Measurements from ENCODE around the gene AGPAT2. TPM values are rescaled to one million over a fixed set of nuclear protein-coding genes. Genes with fewer than 3 reads are reported as not detected.

The AGPAT2 gene
- total RNA-seq, 1 experiment from 2014 or later: 51.3 TPM

GRCh38 chr9:136688274-136689107 is 1.2 kb upstream of the AGPAT2 start:
- DNase-seq (ENCODE audit: low read depth): no peak

GRCh38 chr9:136687721-136688223 is 515 bp upstream of the AGPAT2 start:
- DNase-seq (ENCODE audit: low read depth): no peak

GRCh38 chr9:136686534-136686793 is 793 bp downstream of the AGPAT2 start:
- no peak for DNase-seq (ENCODE audit: low read depth)

GRCh38 chr9:136685790-136686533 is 1.3 kb downstream of the AGPAT2 start:
- DNase-seq (ENCODE audit: low read depth): no peak

GRCh38 chr9:136685216-136685615 is 2.0 kb downstream of the AGPAT2 start:
- DNase-seq (ENCODE audit: low read depth): no peak

- DNase-seq (ENCODE audit: low read depth): no peak
Measured at GRCh38 chr9:136684799-136685198, 2.5 kb downstream of the AGPAT2 start.

GRCh38 chr9:136684339-136684738 is 2.9 kb downstream of the AGPAT2 start:
- DNase-seq (ENCODE audit: low read depth): no peak

- no peak for DNase-seq (ENCODE audit: low read depth)
Measured at GRCh38 chr9:136683755-136684154, 3.5 kb downstream of the AGPAT2 start.

- DNase-seq (ENCODE audit: low read depth): no peak
Measured at GRCh38 chr9:136683173-136683745, 4.0 kb downstream of the AGPAT2 start.

GRCh38 chr9:136682710-136683109 is 4.5 kb downstream of the AGPAT2 start:
- no peak for DNase-seq (ENCODE audit: low read depth)

- no peak for DNase-seq (ENCODE audit: low read depth)
Measured at GRCh38 chr9:136681945-136682699, 5.1 kb downstream of the AGPAT2 start.

GRCh38 chr9:136681029-136681428 is 6.2 kb downstream of the AGPAT2 start:
- DNase-seq (ENCODE audit: low read depth): no peak

- DNase-seq (ENCODE audit: low read depth): no peak
Measured at GRCh38 chr9:136679431-136679941, 7.8 kb downstream of the AGPAT2 start.

- no peak for DNase-seq (ENCODE audit: low read depth)
Measured at GRCh38 chr9:136678624-136679023, 8.6 kb downstream of the AGPAT2 start.

GRCh38 chr9:136678034-136678433 is 9.2 kb downstream of the AGPAT2 start:
- no peak for DNase-seq (ENCODE audit: low read depth)

- no peak for DNase-seq (ENCODE audit: low read depth)
Measured at GRCh38 chr9:136676920-136677686, 10.2 kb downstream of the AGPAT2 start.

- DNase-seq (ENCODE audit: low read depth): no peak
Measured at GRCh38 chr9:136676297-136676794, 10.9 kb downstream of the AGPAT2 start.

- DNase-seq (ENCODE audit: low read depth): no peak
Measured at GRCh38 chr9:136675477-136676296, 11.6 kb downstream of the AGPAT2 start.

- DNase-seq (ENCODE audit: low read depth): no peak
Measured at GRCh38 chr9:136674786-136675349, 12.4 kb downstream of the AGPAT2 start.
